ENCODE data around the gene KRTAP5-2. TPM values are rescaled to one million over a fixed set of nuclear protein-coding genes. Genes with fewer than 3 reads are reported as not detected.

KRTAP5-2 gene
- polyA plus RNA-seq, 2 donors: not detected

DNA sequence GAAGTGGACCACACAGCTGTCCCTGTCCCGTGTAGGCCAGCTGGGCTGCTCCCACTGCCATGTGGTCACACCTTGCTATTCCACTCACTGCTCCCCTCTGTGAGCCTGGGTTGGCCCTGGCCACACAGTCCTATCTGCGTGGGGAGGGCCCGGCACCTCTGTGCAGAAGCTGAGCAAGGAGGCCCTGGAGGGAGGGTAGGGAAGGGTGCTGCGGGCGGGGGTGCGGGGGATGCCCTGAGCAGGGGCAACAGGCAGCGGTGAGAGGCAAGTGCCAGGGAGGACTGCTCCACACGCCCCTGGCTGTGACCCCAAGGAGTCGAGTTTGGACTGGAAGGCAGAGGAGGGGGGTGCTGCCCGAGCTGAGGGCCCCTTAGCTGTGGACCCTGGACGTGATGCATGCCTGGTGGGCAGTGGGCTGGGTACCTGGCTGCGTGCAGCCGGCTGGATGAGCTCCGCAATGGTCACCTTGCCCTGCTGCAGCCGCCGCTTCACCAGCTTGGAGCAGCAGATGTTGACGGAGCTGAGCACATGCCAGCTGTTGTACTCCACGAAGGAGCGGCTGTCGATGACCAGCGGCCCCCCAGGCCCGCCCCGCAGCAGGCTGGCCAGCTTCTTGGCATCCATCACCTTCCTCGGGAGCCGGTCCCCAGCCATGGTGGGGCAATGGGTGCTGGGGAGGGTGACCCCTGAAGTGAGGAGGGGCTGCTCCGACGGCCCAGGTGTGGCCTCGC lies 32.8 kb downstream of the KRTAP5-2 start:
- no peaks in the 10 kb centered on the region for H3K36me3 ChIP-seq (ENCODE audit: control insufficient read depth in 2 of 2, insufficient read depth in 2 of 2, low read length in 1 of 2)
- peak overlapping the region in 1 of 2 donors; percentile 19 for H3K27ac ChIP-seq (ENCODE audit: low read depth in 2 of 2, low read length in 1 of 2)
- no peaks in the 10 kb centered on the region for H3K9me3 ChIP-seq (ENCODE audit: control insufficient read depth in 2 of 2, insufficient read depth in 1 of 2, low read depth in 1 of 2, low read length in 1 of 2)
- 76 to 80% methylated on average over 28 of the region's 28 CpGs for WGBS, 2 donors
- H3K4me3 ChIP-seq (ENCODE audit: low read depth in 1 of 2, low read length in 2 of 2): no peak overlapping the region
- H3K27me3 ChIP-seq (ENCODE audit: control insufficient read depth in 1 of 2, insufficient read depth in 2 of 2, low read length in 2 of 2): no peaks in the 10 kb centered on the region
- H3K4me1 ChIP-seq (ENCODE audit: control insufficient read depth in 2 of 2, insufficient read depth in 2 of 2, low read length in 1 of 2): peaks cover 2 to 8% of the 10 kb centered on the region in 2 donors

DNA sequence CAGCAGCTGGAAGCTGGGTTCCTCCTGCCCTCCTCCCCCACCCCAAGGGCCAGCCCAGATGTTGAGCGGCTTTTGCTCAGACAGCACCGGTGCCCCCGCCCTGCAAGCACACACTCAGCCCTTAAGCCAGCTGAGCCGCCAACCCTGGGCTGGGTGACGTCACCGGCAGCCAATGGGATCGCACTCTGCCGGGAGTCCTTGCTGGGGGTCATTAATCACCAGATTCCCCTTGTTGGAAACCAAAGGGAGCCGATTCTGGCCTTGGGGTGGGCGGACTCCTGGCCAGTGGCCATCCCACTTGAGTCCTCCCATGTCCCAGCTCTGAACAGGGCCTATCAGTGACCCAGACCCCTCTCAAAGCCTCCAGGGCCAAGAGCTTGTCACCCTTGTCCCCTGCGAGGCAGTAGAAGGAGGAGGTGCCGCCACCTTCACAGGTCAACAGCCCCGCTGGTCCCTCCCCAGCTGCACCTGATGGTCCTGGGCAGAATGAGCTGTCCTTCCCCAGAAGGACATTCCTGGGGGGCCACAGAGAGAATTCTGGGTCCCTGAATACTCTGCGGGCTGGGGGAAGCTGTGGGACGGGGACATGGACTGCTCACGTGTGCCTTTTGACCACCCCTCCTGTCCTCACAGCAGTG lies 33.4 kb downstream of the KRTAP5-2 start:
- no peaks in the 10 kb centered on the region for H3K27me3 ChIP-seq (ENCODE audit: control insufficient read depth in 1 of 2, insufficient read depth in 2 of 2, low read length in 2 of 2)
- H3K27ac ChIP-seq (ENCODE audit: low read depth in 2 of 2, low read length in 1 of 2): peak overlapping the region in 1 of 2 donors; percentile 19
- H3K4me1 ChIP-seq (ENCODE audit: control insufficient read depth in 2 of 2, insufficient read depth in 2 of 2, low read length in 1 of 2): peaks cover 4 to 8% of the 10 kb centered on the region in 2 donors
- no peaks in the 10 kb centered on the region for H3K9me3 ChIP-seq (ENCODE audit: control insufficient read depth in 2 of 2, insufficient read depth in 1 of 2, low read depth in 1 of 2, low read length in 1 of 2)
- 37% methylated on average over 16 of the region's 16 CpGs for WGBS, 2 donors
- H3K36me3 ChIP-seq (ENCODE audit: control insufficient read depth in 2 of 2, insufficient read depth in 2 of 2, low read length in 1 of 2): no peaks in the 10 kb centered on the region
- H3K4me3 ChIP-seq (ENCODE audit: low read depth in 1 of 2, low read length in 2 of 2): no peak overlapping the region

DNA sequence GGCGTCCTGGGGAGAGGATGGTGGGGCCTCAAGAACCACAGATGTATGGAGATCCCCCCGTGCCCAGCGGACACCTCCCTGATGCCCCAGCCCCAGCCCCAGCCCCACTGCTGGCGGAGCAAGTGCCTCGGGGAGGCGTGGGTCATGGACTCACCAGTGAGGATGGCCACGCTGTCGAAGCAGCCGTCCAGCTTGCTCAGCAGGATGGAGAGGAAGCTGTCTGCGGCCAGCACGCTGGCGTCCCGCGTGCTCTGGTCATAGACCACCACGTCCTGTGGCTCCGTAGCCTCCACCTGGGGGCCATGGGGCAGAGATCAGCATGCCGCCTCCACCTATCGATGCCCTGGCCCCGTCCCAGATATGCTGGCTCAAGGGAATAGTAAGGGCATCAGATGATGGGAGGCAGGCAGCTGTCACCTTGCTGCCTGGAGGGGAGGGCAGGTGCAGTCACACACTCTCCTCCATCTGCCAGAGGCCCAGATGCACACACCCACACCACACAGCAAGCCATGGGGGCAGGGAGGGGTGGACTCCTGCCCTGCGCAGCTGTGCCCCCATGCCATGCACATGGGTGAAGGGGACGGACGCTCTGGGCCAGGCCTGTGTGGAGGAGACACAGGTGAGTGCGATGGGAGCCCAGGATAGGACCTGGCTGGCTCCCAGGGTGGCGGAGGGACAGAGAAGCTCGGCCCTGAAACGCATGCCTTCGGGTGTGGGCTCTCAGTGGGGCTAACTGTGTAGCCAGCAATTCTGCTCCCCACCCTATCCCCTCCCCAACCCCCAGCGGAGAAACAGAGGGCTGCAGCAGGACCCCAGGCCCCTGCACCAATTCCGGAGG lies 34.2 kb downstream of the KRTAP5-2 start:
- H3K27me3 ChIP-seq (ENCODE audit: control insufficient read depth in 1 of 2, insufficient read depth in 2 of 2, low read length in 2 of 2): no peaks in the 10 kb centered on the region
- no peak overlapping the region for H3K4me3 ChIP-seq (ENCODE audit: low read depth in 1 of 2, low read length in 2 of 2)
- WGBS, 2 donors: 78 to 81% methylated on average over 29 of the region's 29 CpGs
- H3K9me3 ChIP-seq (ENCODE audit: control insufficient read depth in 2 of 2, insufficient read depth in 1 of 2, low read depth in 1 of 2, low read length in 1 of 2): no peaks in the 10 kb centered on the region
- no peaks in the 10 kb centered on the region for H3K36me3 ChIP-seq (ENCODE audit: control insufficient read depth in 2 of 2, insufficient read depth in 2 of 2, low read length in 1 of 2)
- H3K27ac ChIP-seq (ENCODE audit: low read depth in 2 of 2, low read length in 1 of 2): no peak overlapping the region
- H3K4me1 ChIP-seq (ENCODE audit: control insufficient read depth in 2 of 2, insufficient read depth in 2 of 2, low read length in 1 of 2): peaks cover 10% of the 10 kb centered on the region in 2 donors

DNA sequence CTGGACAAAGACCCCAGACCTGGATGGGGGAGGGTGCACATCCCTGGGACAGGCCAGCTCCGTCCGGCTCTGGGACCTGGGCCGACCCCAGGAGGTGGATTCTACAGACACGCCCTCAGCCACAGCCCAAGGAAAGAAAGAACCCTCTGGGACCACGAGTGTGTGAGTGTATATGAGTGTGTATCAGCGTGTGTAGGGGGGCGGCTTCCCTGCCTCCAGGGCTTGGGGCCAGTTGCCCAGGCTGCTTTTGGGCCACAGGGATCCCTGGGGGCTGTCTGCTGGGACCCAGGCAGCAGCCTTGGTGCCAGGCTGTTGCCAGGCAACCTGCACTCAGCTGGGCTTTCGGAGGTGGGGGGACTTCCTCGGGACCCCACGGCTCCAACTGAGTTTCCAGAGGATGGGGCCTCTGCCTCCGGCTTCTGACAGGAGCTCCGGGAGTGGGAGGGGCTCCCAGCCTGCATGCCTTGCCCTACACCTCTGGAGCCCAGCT lies 34.9 kb downstream of the KRTAP5-2 start:
- Histone ChIP-seq H3K4me1 (ENCODE audit: control insufficient read depth in 2 of 2, insufficient read depth in 2 of 2, low read length in 1 of 2) (peaks cover 13 to 14% of the 10 kb centered on the region in 2 donors), H3K4me3 (ENCODE audit: low read depth in 1 of 2, low read length in 2 of 2) (no peak overlapping the region), H3K27ac (ENCODE audit: low read depth in 2 of 2, low read length in 1 of 2) (no peak overlapping the region), H3K27me3 (ENCODE audit: control insufficient read depth in 1 of 2, insufficient read depth in 2 of 2, low read length in 2 of 2) (no peaks in the 10 kb centered on the region), H3K9me3 (ENCODE audit: control insufficient read depth in 2 of 2, insufficient read depth in 1 of 2, low read depth in 1 of 2, low read length in 1 of 2) (no peaks in the 10 kb centered on the region), H3K36me3 (ENCODE audit: control insufficient read depth in 2 of 2, insufficient read depth in 2 of 2, low read length in 1 of 2) (no peaks in the 10 kb centered on the region)
- 72% methylated on average over 12 of the region's 12 CpGs for WGBS, 2 donors

DNA sequence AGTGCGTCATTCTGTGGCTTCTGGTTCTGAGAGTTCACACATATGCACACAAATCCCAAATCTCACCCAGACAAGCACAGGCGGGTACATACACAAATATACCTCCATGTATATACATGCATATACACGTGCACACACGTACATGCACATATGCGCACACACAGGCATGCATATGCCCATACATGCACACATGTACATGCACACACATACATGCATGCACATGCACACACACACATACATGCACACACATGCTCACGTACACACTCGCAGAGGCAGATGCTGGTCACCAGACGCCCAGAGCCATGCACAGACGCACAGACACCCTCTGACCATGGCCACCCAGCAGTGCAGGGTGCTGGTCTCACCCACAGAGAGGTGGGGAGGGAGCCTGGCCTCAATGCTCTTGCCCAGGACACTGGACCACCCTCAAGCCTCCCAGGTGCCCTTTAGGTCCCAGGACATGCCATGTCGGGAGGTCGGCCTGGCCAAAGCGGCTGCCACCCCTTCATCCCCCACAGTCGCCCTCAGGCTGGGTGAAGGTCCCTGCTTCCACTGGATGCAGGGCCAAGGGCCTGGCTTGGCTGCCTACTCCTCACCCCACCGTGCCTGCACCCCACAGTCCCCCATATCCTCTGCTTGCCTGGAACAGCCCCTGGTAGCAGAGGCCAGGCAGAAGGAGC lies 35.5 kb downstream of the KRTAP5-2 start:
- H3K27ac ChIP-seq (ENCODE audit: low read depth in 2 of 2, low read length in 1 of 2): no peak overlapping the region
- WGBS, 2 donors: 89 to 90% methylated on average over 14 of the region's 14 CpGs
- no peaks in the 10 kb centered on the region for H3K27me3 ChIP-seq (ENCODE audit: control insufficient read depth in 1 of 2, insufficient read depth in 2 of 2, low read length in 2 of 2)
- H3K36me3 ChIP-seq (ENCODE audit: control insufficient read depth in 2 of 2, insufficient read depth in 2 of 2, low read length in 1 of 2): no peaks in the 10 kb centered on the region
- H3K9me3 ChIP-seq (ENCODE audit: control insufficient read depth in 2 of 2, insufficient read depth in 1 of 2, low read depth in 1 of 2, low read length in 1 of 2): no peaks in the 10 kb centered on the region
- no peak overlapping the region for H3K4me3 ChIP-seq (ENCODE audit: low read depth in 1 of 2, low read length in 2 of 2)
- H3K4me1 ChIP-seq (ENCODE audit: control insufficient read depth in 2 of 2, insufficient read depth in 2 of 2, low read length in 1 of 2): peaks cover 13 to 14% of the 10 kb centered on the region in 2 donors

DNA sequence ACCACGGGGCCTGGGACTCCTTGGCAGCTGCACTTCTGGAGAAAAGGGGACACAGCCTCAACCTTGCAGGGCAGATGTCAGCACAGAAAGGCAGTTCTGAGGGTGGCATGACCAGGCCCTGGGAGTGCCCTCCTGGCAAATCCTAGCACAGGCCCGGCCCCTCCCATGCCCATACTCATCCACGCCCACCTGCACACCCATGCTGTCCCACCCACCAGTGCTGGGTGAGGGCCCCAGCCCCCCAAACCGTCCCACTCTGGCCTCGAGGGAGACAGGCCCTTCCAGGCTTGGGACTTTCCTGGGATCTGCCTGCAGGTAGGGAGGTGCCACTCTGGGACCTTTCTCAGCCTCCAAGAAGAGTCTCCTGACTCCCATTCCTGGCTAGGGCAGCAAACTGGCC lies 36.1 kb downstream of the KRTAP5-2 start:
- H3K9me3 ChIP-seq (ENCODE audit: control insufficient read depth in 2 of 2, insufficient read depth in 1 of 2, low read depth in 1 of 2, low read length in 1 of 2): no peaks in the 10 kb centered on the region
- no peaks in the 10 kb centered on the region for H3K27me3 ChIP-seq (ENCODE audit: control insufficient read depth in 1 of 2, insufficient read depth in 2 of 2, low read length in 2 of 2)
- H3K27ac ChIP-seq (ENCODE audit: low read depth in 2 of 2, low read length in 1 of 2): no peak overlapping the region
- peaks cover 13 to 14% of the 10 kb centered on the region in 2 donors for H3K4me1 ChIP-seq (ENCODE audit: control insufficient read depth in 2 of 2, insufficient read depth in 2 of 2, low read length in 1 of 2)
- no peaks in the 10 kb centered on the region for H3K36me3 ChIP-seq (ENCODE audit: control insufficient read depth in 2 of 2, insufficient read depth in 2 of 2, low read length in 1 of 2)
- H3K4me3 ChIP-seq (ENCODE audit: low read depth in 1 of 2, low read length in 2 of 2): no peak overlapping the region
- WGBS, 2 donors: 61 to 77% methylated on average over 5 of the region's 5 CpGs

DNA sequence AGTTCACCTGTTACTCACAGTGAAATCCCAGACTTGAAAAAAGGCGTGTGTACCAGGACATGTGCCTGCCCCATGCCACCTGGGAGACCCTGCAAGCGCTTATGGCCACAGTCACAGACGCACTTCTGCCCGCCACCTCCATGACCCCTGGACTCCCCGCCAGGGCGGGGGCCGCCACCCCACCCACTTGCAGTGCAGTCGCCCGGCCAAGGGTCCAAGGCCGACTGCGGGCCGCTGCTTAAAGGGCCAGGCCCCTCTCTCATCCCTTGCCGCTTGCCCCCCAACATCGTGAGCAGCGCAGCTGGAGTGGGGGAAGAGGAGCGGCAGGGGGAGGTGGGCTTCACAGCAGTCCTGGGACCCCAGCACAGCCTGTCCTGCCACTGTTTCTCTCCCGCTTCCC lies 36.8 kb downstream of the KRTAP5-2 start:
- Histone ChIP-seq H3K36me3 (ENCODE audit: control insufficient read depth in 2 of 2, insufficient read depth in 2 of 2, low read length in 1 of 2) (no peaks in the 10 kb centered on the region), H3K27me3 (ENCODE audit: control insufficient read depth in 1 of 2, insufficient read depth in 2 of 2, low read length in 2 of 2) (no peaks in the 10 kb centered on the region), H3K4me3 (ENCODE audit: low read depth in 1 of 2, low read length in 2 of 2) (no peak overlapping the region)

DNA sequence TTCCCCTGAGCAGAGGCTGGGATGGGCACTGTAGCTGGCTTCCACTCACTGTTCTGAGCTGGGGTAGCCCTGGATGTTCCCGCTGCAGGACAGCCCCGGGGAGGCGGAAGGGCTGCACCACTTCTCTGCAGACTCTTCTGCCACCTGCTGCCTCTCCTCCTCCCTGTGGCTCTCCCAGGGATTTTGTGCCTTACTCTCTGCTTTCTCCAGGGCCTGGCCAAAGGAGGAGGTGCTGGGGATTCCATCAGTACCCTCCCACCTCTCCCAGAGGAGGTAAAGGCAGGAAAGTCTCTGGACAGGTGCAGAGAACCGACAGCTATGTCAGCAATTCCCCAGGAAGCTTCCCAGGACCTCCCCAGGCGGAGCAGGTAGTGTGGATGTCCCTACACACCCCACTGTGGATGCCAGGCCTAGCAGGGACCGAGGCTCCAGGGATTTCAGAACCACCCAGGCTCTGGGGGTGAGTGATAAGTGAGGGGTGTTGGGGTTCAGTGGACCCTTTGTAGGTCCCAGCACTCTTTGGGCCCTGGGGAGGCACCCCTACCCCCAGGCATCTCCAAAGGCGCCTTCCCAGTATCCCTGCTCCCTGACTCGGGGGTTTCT lies 37.3 kb downstream of the KRTAP5-2 start:
- peak overlapping the region in 1 of 2 donors; percentile 36 for H3K27ac ChIP-seq (ENCODE audit: low read depth in 2 of 2, low read length in 1 of 2)
- H3K27me3 ChIP-seq (ENCODE audit: control insufficient read depth in 1 of 2, insufficient read depth in 2 of 2, low read length in 2 of 2): no peaks in the 10 kb centered on the region

More for the DNA sequence above, 36.8 kb downstream of the KRTAP5-2 start:
- 93 to 94% methylated on average over 17 of the region's 17 CpGs for WGBS, 2 donors
- Histone ChIP-seq H3K4me1 (ENCODE audit: control insufficient read depth in 2 of 2, insufficient read depth in 2 of 2, low read length in 1 of 2) (peaks cover 13 to 14% of the 10 kb centered on the region in 2 donors), H3K9me3 (ENCODE audit: control insufficient read depth in 2 of 2, insufficient read depth in 1 of 2, low read depth in 1 of 2, low read length in 1 of 2) (no peaks in the 10 kb centered on the region), H3K27ac (ENCODE audit: low read depth in 2 of 2, low read length in 1 of 2) (no peak overlapping the region)

More for the DNA sequence above, 37.3 kb downstream of the KRTAP5-2 start:
- Histone ChIP-seq H3K36me3 (ENCODE audit: control insufficient read depth in 2 of 2, insufficient read depth in 2 of 2, low read length in 1 of 2) (no peaks in the 10 kb centered on the region), H3K4me1 (ENCODE audit: control insufficient read depth in 2 of 2, insufficient read depth in 2 of 2, low read length in 1 of 2) (peaks cover 13 to 14% of the 10 kb centered on the region in 2 donors), H3K4me3 (ENCODE audit: low read depth in 1 of 2, low read length in 2 of 2) (no peak overlapping the region), H3K9me3 (ENCODE audit: control insufficient read depth in 2 of 2, insufficient read depth in 1 of 2, low read depth in 1 of 2, low read length in 1 of 2) (no peaks in the 10 kb centered on the region)
- 88 to 89% methylated on average over 8 of the region's 8 CpGs for WGBS, 2 donors

All from esophagus (tissue), 2 donors.